Gastrocnemius medialis (tissue), 4 donors: Measurements from ENCODE around the gene CXCL14. TPM values are rescaled to one million over a fixed set of nuclear protein-coding genes. Genes with fewer than 3 reads are reported as not detected.

Experiments
- ATAC-seq, 2 donors: fragments of 150-250 bp; one replicate each; pipeline ENCODE4 v1.9.1; 2016
- DNase-seq, 2 donors: peaks; one replicate each; pipeline ENCODE4 v3.0.0-alpha.2; 2019
- H3K27ac ChIP-seq, 4 donors: fragments of 200-600 bp; sonication (generic); 1 replicate in 1 of 4; 2 replicates in 3 of 4; pipeline ENCODE4 v1.5.1; 2016 to 2018; ENCODE audit warnings: mild to moderate bottlenecking in 2 of 4, moderate library complexity in 1 of 4
- H3K27me3 ChIP-seq, 3 donors: fragments of 200-600 bp; sonication (generic) in 2 of 3; 1 replicate in 1 of 3; 2 replicates in 2 of 3; pipeline versions ENCODE4 v1.5.1 to v1.6.0; 2016 to 2019; ENCODE audit warnings: mild to moderate bottlenecking in 1 of 3, moderate library complexity in 1 of 3
- H3K36me3 ChIP-seq, 2 donors: fragments of 200-600 bp; sonication (generic) in 1 of 2; one replicate each; pipeline ENCODE4 v1.5.1; 2017 to 2018
- H3K4me1 ChIP-seq, 2 donors: fragments of 200-600 bp; sonication (generic) in 1 of 2; one replicate each; pipeline ENCODE4 v1.5.1; 2016 to 2017; ENCODE audit warnings: mild to moderate bottlenecking in 2 of 2
- H3K4me3 ChIP-seq, 4 donors: fragments of 200-600 bp; sonication (generic) in 3 of 4; 1 replicate in 1 of 4; 2 replicates in 3 of 4; pipeline ENCODE4 v1.5.1; 2016 to 2019; ENCODE audit warnings: mild to moderate bottlenecking in 2 of 4
- H3K9me3 ChIP-seq, 3 donors: fragments of 200-600 bp; sonication (generic) in 2 of 3; 1 replicate in 1 of 3; 2 replicates in 2 of 3; pipeline ENCODE4 v1.5.1; 2016 to 2019
- POLR2A ChIP-seq, 2 donors: fragments of 450-650 bp; IDR thresholded peaks; one replicate each; pipeline ENCODE4 v1.6.1; 2017; ENCODE audit warnings: antibody characterized with exemption in 2 of 2, mild to moderate bottlenecking in 2 of 2, moderate library complexity in 2 of 2
- in situ Hi-C, 4 donors: fragments of 200-750 bp; cut with MboI; loops; one replicate each; pipeline versions ENCODE4 v1.15.0 to v1.8.0; 2017; ENCODE audit warnings: low sequenced_read_pairs in 4 of 4
- intact Hi-C: fragments of 100-400 bp; cut with DNase I; formaldehyde crosslinking; loops from one replicate; pipeline ENCODE4 v1.15.1; 2023; ENCODE audit warnings: low total_unique reads
- total RNA-seq, 4 donors: library from RNA; depleted of rRNA; stranded (reverse); fragments of >200 nt; gene quantifications; one replicate each; pipeline versions ENCODE4 v1.1.0 to v1.2.3, GENCODE V29; 2016
- TF ChIP-seq, protein P1 (sequence below), 5 experiments: fragments of 450-650 bp in 3 of 5; fragments of 200-600 bp in 2 of 5; sonication (generic) in 2 of 5; IDR thresholded peaks in 4 of 5; conservative IDR thresholded peaks in 1 of 5; 1 replicate in 4 of 5; 2 replicates in 1 of 5; pipeline ENCODE4 v1.5.1; 2016 to 2019; ENCODE audit warnings: antibody characterized with exemption in 5 of 5, mild to moderate bottlenecking in 3 of 5, moderate library complexity in 3 of 5

CXCL14 gene
- total RNA-seq, 4 donors from 2014 or later = 2.3 to 96.2 (median 17.8) TPM

DNA sequence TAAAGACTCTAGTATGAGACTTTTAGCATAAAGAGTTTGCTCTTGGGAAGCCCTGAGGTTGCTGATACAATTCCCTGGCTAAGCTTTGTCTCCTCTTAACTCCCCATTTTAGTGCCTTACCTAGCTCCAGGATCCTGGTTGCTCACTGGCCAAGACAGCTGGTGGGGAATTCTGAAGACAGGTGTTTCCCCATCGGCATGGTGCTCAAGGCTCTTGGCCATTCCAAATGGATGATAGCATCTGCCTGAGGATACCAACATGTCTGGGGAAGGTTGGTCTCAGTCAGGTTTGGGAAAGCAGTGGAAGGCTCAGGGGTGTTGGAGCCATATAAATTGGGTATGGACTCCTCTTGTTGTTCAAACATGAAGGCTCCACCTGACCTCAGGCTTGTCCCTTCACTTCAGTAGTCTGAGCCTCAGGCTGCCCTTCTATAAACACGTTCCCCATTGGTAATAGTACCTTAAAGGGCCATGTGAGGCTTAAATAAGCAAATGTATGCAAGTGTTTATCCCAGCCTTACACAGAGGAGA lies 44.5 kb upstream of the CXCL14 start:
- Histone ChIP-seq H3K4me3 (no peak overlapping the region), H3K27me3 (no peaks in the 10 kb centered on the region), H3K4me1 (no peaks in the 10 kb centered on the region), H3K36me3 (no peaks in the 10 kb centered on the region), H3K9me3 (no peaks in the 10 kb centered on the region), H3K27ac (no peak overlapping the region)
- intact Hi-C loops (no loop called here), in situ Hi-C loops (no loop called here)
- ATAC-seq = no peak
- no peak for TF ChIP-seq POLR2A (IDR thresholded peaks at IDR 0.05)
- TF ChIP-seq, protein P1, sequence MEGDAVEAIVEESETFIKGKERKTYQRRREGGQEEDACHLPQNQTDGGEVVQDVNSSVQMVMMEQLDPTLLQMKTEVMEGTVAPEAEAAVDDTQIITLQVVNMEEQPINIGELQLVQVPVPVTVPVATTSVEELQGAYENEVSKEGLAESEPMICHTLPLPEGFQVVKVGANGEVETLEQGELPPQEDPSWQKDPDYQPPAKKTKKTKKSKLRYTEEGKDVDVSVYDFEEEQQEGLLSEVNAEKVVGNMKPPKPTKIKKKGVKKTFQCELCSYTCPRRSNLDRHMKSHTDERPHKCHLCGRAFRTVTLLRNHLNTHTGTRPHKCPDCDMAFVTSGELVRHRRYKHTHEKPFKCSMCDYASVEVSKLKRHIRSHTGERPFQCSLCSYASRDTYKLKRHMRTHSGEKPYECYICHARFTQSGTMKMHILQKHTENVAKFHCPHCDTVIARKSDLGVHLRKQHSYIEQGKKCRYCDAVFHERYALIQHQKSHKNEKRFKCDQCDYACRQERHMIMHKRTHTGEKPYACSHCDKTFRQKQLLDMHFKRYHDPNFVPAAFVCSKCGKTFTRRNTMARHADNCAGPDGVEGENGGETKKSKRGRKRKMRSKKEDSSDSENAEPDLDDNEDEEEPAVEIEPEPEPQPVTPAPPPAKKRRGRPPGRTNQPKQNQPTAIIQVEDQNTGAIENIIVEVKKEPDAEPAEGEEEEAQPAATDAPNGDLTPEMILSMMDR (IDR thresholded peaks at IDR 0.05 in 4 of 5, conservative IDR thresholded peaks at IDR 0.05 in 1 of 5) = no peak
- no peak for DNase-seq

DNA sequence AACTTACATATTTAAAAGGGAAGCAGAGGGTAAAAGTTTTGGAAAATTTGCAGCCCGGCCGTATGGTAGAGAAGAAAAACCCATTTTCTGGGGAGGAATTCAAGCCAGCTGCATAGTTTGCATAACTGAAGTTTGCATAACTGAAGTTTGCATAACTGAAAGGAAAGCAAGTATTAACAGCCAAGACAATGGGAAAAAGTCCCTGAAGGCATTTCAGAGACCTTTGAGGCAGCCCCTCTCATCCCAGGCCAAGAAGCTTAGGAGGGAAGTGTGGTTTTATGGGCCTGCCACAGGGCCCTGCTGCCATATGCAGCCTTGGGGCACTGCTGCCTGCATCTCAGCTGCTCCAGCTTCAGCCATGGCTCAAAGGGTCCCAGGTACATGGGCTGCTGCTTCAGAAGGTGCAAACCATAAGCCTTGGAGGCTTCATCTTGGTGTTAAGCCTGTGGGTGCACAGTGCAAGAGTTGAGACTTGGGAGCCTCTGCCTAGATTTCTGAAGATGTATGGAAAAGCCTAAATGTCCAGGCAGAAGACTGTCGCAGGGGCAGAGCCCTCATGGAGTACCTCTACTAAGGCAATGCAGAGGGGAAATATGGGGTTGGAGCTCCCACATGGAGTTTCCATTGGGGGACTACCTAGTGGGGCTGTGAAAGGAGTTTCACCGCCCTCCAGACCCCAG lies 36.9 kb upstream of the CXCL14 start:
- no peaks in the 10 kb centered on the region for H3K9me3 ChIP-seq
- H3K4me3 ChIP-seq = no peak overlapping the region
- no peaks in the 10 kb centered on the region for H3K4me1 ChIP-seq
- ATAC-seq (no peak), DNase-seq (no peak)
- intact Hi-C loops = no loop called here
- H3K36me3 ChIP-seq = no peaks in the 10 kb centered on the region
- TF ChIP-seq, protein P1 (IDR thresholded peaks at IDR 0.05 in 4 of 5, conservative IDR thresholded peaks at IDR 0.05 in 1 of 5) = no peak
- TF ChIP-seq POLR2A (IDR thresholded peaks at IDR 0.05) = no peak
- no peak overlapping the region for H3K27ac ChIP-seq
- in situ Hi-C loops = no loop called here
- H3K27me3 ChIP-seq = peaks cover 0 to 4% (median 0%) of the 10 kb centered on the region in 3 donors

DNA sequence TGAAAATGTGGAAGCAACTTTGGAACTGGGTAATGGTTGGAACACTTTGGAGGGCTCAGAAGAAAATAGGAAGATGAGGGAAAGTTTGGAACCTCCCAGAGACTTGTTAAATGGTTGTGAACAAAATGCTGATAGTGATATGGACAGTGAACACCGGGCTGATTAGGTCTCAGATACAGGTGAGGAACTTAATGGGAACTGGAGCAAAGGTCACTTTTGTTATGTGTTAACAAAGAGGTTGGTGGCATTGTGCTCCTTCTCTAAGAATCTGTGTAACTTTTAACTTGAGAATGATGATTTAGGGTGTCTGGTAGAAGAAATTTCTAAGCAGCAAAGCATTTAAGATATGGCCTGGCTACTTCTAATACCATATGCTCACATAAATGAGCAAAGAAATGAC lies 36.4 kb upstream of the CXCL14 start:
- in situ Hi-C loops = no loop called here

DNA sequence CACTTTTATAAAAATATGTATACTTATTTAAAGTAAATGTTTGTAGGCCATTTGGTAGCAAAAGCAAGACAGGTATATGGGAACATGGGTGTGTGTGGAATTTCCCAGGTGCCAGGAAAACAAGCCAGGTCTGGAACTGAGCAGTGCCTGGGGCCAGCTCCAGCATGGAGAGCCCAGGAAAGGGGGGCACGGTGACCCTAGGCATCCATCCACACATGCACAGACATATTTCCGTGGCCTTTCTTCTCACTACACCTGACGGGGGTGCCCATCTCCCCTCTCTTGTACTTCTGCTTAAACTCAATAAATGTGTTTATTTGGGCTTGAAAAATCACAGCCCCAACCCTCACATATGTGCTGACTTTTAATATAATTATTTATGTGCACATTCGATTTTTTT lies 31.2 kb upstream of the CXCL14 start:
- TF ChIP-seq, protein P1 (IDR thresholded peaks at IDR 0.05 in 4 of 5, conservative IDR thresholded peaks at IDR 0.05 in 1 of 5) = no peak
- no peak for TF ChIP-seq POLR2A (IDR thresholded peaks at IDR 0.05)
- H3K27me3 ChIP-seq = no peaks in the 10 kb centered on the region
- intact Hi-C loops (no loop called here), in situ Hi-C loops (no loop called here)
- H3K36me3 ChIP-seq = no peaks in the 10 kb centered on the region
- H3K9me3 ChIP-seq = no peaks in the 10 kb centered on the region
- H3K27ac ChIP-seq = no peak overlapping the region
- peaks cover 0 to 12% of the 10 kb centered on the region in 2 donors for H3K4me1 ChIP-seq
- DNase-seq (no peak), ATAC-seq (no peak)
- no peak overlapping the region for H3K4me3 ChIP-seq

More for the DNA sequence above, 36.4 kb upstream of the CXCL14 start:
- Histone ChIP-seq H3K36me3 (no peaks in the 10 kb centered on the region), H3K4me1 (no peaks in the 10 kb centered on the region), H3K4me3 (no peak overlapping the region), H3K27me3 (peaks cover 0 to 4% (median 0%) of the 10 kb centered on the region in 3 donors), H3K9me3 (no peaks in the 10 kb centered on the region), H3K27ac (no peak overlapping the region)
- ATAC-seq (no peak), DNase-seq (no peak)
- intact Hi-C loops = no loop called here
- TF ChIP-seq, protein P1 (IDR thresholded peaks at IDR 0.05 in 4 of 5, conservative IDR thresholded peaks at IDR 0.05 in 1 of 5) = no peak
- no peak for TF ChIP-seq POLR2A (IDR thresholded peaks at IDR 0.05)
